CD4-positive, alpha-beta T cell treated with Interleukin-21 for 1 hour (primary cell): Measurements from ENCODE around the gene GOLGA6L7.
A peak's percentile ranks its signal among the peaks of the same experiment; 100 is the strongest.
"Not testable (repeated sequence)": the region's sequence is repeated elsewhere in the genome, so short reads cannot be mapped to it uniquely, and the experiment has no call there.

Experiments used
- DNase-seq: peaks from one replicate; pipeline ENCODE4 v3.0.0-alpha.2; 2020

Gene GOLGA6L7

DNA sequence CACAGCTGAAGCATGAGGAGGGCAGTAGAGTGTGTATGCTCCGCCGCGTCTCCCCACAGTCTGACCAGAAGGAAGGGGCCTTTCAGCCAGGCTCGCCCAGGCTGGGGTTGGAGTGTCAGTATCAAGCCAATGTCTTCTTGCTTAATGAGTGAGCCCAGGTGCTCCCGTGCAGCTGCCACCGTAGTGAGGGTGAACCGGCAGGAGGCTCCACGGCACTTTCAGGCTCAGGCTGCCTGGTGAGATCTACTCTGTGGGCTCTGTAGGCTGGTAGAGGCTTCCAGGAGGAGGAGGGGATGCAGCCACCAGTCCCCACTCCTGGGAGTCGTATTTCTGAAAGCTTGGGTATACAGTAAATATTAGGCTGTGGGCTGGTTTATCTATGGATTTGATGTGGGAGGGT lies 8.2 kb downstream of the GOLGA6L7 start:
- not testable (repeated sequence) for DNase-seq

DNA sequence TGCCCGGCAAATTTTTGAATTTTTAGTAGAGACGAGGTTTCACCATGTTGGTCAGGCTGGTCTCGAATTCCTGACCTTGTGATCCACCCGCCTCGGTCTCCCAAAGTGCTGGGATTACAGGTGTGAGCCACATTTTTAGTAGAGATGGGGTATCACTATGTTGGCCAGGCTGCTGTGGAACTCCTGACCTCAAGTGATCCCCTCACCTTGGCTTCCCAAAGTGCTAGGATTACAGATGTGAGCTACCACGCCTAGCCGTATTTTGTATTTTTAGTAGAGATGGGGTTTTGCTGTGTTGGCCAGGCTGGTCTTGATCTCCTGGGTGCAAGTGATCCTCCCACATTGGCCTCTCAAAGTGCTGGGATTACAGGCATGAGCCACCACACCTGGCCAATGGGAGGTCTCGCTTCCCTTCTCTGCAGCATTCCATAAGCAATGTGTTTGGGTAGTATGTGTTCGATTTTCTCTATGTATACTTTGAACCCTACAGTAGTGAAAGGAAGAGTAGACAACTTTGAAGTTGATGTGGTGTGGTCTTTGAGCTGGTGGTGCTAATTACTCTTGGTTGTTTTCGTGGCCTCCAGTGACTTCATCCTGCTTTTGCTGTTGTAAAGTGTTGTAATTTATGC lies 13.4 kb downstream of the GOLGA6L7 start:
- DNase-seq, result not testable (repeated sequence)

DNA sequence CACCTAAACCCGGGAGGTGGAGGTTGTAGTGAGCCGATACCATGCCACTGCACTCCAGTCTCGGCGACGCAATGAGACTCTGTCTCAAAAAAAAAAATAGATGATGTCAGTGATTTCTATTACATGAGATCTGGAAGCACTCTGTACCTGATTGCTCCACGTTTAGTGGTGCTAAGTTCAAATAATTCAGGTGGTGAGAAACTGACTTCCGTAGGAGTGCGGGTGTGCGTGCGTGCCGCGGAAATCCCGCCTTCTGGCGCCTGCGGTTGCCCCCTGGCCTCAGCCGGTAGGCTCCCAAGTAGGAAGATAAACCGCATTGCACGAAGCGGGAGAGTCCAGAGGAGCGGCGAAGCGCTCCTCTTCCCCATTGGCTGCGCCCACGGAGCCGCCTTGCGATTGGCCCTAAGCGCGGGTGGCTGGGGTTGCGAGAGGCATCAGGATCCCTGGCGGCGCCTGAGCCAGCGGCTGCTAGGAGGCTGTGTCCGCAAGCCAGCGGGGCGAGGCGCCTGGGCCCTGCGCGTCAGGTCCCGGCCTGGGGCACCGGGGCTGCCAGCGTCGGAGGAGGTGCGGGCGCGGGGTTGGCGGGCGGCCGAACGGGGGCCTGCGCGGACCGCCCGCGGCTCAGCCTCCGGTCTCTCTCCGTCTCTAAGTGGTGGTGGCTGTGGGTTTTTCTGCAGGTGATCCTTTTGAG lies 16.4 kb downstream of the GOLGA6L7 start:
- peak; percentile 64 for DNase-seq

DNA sequence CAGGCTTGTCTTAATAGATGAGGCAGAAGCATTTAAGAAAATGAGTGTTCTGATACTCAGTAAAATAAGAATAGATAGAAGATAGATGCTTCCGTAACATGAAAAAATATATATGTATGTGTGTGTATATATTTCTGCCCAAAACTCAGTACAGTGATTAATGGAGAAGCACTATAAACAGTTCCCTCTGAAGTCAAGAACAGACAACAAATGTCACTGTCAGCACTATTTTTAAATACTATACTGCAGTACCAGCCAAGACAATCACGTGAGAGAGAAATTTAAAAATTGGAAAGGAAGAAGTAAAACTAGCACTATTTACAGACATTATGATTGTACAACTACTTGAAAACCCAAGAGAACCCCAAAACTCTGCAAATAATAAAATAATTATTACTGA lies 27.0 kb downstream of the GOLGA6L7 start:
- not testable (repeated sequence) for DNase-seq

DNA sequence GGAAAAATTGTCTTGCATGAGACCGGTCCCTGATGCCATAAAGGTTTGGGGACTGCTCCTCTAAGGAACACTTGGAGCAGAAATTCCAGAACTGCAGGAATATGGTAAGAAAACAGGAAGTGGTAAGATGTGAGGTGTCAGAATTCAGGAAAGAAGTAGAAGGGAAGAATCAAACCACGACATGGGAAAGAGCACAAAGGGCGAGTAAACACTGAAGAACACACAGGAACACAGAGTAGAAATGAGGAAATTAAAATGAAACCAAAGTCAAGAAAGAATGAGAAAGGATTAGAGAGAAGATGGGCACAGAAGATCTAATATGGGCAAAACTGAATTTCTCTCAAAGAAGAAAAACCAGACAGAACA lies 28.5 kb downstream of the GOLGA6L7 start:
- not testable (repeated sequence) for DNase-seq

DNA sequence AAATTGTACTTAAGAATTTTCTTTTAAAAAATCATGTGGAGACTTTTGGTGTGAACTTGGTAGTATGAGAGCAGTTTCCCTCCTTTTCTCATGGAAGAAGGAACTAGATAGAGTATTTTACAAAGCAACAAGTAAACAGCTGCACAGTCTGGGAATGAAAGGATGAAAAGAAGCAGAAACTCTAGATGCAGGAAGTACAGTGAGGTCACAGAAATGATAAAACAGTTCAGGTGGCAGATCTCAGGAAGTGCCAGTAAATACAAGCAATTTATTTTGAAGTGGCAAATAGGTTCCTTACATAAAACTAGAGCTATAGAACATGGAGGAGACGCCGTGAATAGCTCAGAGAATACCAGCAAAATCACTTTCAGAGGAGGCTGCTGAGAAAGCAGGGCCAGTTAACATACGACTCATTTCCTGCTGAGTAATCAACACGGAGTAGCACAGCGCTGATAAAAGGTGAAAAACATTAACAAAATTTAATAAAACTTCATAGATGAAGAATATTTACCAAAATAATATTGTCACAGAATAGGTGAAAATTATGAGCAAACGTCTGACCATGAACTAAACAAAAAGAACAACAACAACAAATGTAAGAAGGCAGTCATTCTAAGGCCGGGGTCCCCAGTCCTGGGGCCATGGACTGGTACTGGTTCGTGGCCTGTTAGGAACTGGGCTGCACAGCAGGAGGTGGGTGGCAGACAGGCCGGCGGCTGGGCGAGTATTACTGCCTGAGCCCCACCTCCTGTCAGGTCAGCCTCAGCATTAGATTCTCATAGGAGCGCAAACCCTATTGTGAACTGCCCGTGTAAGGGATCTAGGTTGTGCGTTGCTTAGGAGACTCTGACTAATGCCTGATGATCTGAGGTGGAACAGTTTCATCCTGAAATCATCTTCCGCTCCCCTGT lies 29.2 kb downstream of the GOLGA6L7 start:
- peak; percentile 6 for DNase-seq

DNA sequence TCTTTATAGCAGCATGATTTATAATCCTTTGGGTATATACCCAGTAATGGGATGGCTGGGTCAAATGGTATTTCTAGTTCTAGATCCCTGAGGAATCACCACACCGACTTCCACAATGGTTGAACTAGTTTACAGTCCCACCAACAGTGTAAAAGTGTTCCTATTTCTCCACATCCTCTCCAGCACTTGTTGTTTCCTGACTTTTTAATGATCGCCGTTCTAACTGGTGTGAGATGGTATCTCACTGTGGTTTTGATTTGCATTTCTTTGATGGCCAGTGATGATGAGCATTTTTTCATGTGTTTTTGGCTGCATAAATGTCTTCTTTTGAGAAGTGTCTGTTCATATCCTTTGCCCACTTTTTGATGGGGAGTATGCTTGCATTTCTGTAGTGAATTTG lies 30.3 kb downstream of the GOLGA6L7 start:
- DNase-seq, result not testable (repeated sequence)

DNA sequence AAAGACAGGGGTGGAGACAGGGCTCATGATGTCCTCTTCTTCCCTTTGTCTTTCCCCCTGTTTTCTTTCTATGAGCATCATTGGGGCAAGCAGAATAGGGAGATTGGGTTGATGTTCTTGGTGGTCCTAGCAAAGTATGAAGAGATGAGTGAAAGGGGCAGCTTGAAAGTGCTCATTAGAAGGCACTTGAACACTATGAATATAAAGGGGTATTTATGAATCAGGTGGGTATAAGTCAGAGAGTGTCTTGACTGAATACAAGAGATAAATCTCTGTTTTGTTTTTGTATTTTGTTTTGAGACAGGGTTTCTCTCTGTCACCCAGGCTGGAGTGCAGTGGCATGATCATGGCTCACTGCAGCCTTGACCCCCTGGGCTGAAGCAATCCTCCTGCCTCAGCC lies 34.4 kb downstream of the GOLGA6L7 start:
- DNase-seq, result not testable (repeated sequence)

DNA sequence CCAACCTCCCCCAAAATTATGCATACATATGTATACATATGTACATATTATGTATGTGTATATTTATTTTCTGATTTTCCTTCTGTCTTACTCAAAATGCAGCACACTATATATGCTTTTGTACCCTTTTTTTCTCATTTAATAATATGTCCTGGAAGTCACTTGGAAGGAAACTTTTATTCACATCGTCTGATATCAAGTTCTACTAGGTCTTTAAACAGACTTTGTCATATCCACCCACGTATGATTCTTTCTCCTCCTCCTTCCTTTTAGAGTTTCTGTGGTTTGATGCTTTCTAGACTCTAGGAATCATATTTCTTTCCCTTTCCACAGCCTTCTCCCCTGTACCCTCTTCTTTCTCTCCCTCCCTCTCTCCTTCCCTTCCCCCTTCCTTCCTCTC lies 35.1 kb downstream of the GOLGA6L7 start:
- DNase-seq, result not testable (repeated sequence)

DNA sequence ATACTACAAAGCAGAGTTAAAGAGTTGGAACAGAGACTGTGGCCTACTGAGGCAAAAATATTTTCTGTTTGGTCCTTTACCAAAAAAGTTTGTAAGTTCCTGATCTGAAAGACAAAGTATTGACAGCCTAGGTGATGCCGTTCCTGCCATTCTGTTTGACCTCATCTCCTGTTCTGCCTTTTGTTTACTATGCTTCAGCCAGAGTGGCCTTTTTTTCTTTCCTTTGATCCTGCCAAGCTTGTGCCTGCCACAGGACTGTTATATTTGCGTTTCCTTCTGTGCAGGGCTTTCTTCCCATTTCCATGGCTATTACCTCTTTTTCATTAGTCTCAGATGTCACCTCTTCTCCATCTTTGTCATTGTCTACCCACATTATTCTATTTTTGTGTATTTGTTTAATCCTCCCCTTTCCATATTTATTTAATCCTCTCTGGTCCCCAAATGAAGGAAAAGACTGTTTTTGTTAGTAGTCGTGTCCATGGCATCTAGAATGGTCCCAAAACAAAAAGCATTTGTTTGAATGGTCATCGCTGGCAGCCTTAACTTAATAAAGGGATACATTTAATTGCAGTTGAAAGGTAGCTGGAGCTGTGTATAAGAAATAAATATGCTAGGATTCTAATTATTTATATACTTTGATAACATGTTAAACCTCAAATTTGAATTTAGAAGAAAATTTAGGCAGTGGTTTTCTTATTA lies 36.4 kb downstream of the GOLGA6L7 start:
- not testable (repeated sequence) for DNase-seq

DNA sequence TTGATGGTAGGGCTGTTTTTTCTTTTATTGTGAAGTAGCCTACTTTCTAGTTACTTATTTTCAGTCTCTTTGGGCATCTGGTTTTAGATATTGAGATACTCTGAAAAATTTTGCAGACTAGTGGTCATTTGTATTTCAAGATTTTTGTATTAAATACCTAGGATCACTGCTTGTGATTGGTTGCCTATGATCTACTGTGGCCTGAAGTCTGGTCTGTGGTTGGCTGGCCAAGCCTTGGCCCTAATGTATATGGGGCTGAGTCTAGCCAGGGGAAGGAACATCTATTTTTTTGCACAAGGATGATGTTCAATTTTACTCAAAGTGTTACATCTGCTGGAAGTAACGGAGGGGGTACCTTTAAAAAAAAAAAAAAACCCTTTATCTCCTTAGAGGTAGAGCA lies 38.0 kb downstream of the GOLGA6L7 start:
- DNase-seq, result not testable (repeated sequence)

DNA sequence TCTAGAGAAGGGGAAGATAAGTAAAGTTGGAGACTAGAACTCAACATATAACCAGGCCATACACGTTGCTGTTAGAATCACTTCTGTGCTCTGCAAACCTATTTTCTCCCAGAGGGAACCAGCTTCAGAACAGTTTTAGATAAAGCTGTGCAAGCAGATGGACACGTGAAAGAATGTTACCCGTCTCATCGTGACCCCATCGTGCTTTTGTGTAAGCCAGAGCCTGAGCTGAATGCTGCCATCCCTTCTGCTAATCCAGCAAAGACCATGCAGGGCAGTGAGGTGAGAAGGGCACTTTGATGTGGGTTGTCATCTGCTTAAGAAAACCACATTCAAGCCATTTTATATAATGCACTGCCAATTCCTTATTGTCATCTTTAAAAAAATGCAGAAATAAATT lies 40.3 kb downstream of the GOLGA6L7 start:
- DNase-seq, result not testable (repeated sequence)

DNA sequence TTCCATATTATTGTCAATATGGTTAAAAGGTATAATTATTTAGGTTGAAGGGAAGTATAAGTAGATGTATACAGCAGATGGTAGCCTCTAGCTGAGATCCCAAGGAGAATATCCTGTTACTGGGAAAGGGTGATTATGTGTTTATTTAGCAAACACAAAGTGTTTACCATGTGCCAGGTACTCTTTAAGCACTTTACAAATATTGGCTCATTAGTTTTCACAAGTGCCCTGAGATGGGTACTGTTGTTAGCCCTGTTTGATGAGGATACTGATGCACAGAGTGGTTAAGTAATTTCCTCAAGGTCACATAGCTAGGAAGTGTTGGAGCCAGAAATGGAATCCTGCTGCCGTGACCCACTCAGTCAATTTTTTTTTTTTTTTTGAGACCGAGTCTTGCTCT lies 48.1 kb downstream of the GOLGA6L7 start:
- DNase-seq, result not testable (repeated sequence)

DNA sequence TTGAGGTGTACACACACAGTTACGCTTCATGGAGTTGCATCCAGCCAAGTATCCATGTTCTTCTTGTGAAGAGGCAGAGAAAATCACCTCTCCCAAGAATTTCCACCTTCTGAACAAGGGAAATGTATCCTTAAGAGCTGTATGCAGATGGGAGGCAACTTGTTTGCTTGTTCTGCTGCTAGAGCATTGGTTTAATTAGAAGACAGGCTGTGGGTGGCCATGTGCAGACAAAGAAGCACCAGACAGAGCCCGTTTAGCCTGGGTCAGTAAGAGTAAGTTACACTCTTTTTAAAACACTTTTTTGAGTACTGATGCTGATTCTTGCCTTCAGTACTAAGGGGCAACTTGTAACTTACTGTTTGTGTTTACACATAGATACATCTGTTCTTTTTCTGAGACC lies 50.2 kb downstream of the GOLGA6L7 start:
- DNase-seq, result not testable (repeated sequence)

DNA sequence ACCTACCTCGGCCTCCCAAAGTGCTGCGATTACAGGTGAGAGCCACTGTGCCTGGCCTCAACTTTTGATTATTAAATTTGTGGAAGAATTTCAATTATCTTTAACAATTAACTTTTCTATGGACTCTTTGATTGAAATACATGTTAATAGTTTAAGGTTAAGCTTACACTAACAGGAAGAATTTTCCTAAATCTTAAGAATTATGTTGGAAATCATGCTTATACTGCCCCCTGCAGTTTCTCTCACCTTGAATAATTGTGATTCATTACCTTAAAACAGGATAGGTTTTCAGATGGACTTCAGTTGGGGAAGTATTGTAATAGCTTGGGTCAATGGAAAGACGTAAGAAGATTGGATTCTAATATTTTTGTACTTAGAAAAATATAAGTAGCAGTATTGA lies 54.2 kb downstream of the GOLGA6L7 start:
- DNase-seq, result not testable (repeated sequence)
